A549 (cell line): Measurements from ENCODE around the gene MFAP4.

Experiments used
- CTCF ChIP-seq: fragments of >200 bp; sonication (Bioruptor Twin); formaldehyde crosslinking; IDR thresholded peaks from 3 replicates; pipeline ENCODE4 v1.5.1; 2016
- EP300 ChIP-seq, 2 experiments: fragments of >200 bp; sonication (Bioruptor Twin); formaldehyde crosslinking; IDR thresholded peaks; 2 replicates in 1 of 2; 3 replicates in 1 of 2; pipeline ENCODE4 v1.6.1; 2016 to 2017
- POLR2A ChIP-seq: IDR thresholded peaks from 2 replicates; pipeline ENCODE4 v1.6.1; 2012; ENCODE audit warnings: mild to moderate bottlenecking, low read length
- TF ChIP-seq, protein P1 (sequence below): fragments of >200 bp; sonication (Bioruptor Twin); formaldehyde crosslinking; IDR thresholded peaks from 2 replicates; pipeline ENCODE4 v1.6.1; 2016

GRCh38 chr17:19333736-19334290 is 53.2 kb downstream of the MFAP4 start:
- TF ChIP-seq, protein P1, sequence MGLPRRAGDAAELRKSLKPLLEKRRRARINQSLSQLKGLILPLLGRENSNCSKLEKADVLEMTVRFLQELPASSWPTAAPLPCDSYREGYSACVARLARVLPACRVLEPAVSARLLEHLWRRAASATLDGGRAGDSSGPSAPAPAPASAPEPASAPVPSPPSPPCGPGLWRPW, result no peak
- TF ChIP-seq CTCF (no peak), EP300 (IDR thresholded peaks at IDR 0.05) (no peak), POLR2A (no peak)
